Neural crest cell (in vitro differentiated cells): ENCODE results near the gene AOC3. TPM values are rescaled to one million over a fixed set of nuclear protein-coding genes. Genes with fewer than 3 reads are reported as not detected.

Source experiments
- DNase-seq: peaks from one replicate; pipeline ENCODE4 v3.0.0; 2021; ENCODE audit warnings: low read depth, mixed read lengths, low spot score
- H3K27ac Mint-ChIP-seq: one replicate; pipeline ENCODE4 v1.8.0; 2021; ENCODE audit warnings: mild to moderate bottlenecking, mixed read lengths; ENCODE audit not compliant: unreplicated experiment
- H3K27me3 Mint-ChIP-seq: 2 replicates; pipeline ENCODE4 v1.8.0; 2021; ENCODE audit warnings: low read depth, mild to moderate bottlenecking, mixed read lengths
- H3K36me3 Mint-ChIP-seq: 2 replicates; pipeline ENCODE4 v1.8.0; 2021; ENCODE audit warnings: low read depth, mild to moderate bottlenecking, mixed read lengths
- H3K4me1 Mint-ChIP-seq: 2 replicates; pipeline ENCODE4 v1.8.0; 2021; ENCODE audit warnings: mixed read lengths
- H3K4me3 Mint-ChIP-seq: one replicate; pipeline ENCODE4 v1.8.0; 2021; ENCODE audit warnings: mild to moderate bottlenecking, mixed read lengths
- H3K9me3 Mint-ChIP-seq: 2 replicates; pipeline ENCODE4 v1.8.0; 2021; ENCODE audit warnings: mixed read lengths
- total RNA-seq: library from RNA; stranded (reverse); gene quantifications from 2 replicates; pipeline ENCODE4 v1.2.1, GENCODE V29; 2021
- TF ChIP-seq, protein P1 (sequence below): fragments of 200-600 bp; sonication (generic); conservative IDR thresholded peaks from 2 replicates; pipeline ENCODE4 v1.5.0; 2021; ENCODE audit warnings: antibody characterized with exemption, mild to moderate bottlenecking

AOC3 gene
- total RNA-seq, 1 donor from 2014 or later, result 1.1 TPM

- Mint-ChIP-seq H3K27me3 (no peaks in the 10 kb centered on the region), H3K9me3 (no peaks in the 10 kb centered on the region), H3K4me1 (no peaks in the 10 kb centered on the region), H3K36me3 (no peaks in the 10 kb centered on the region), H3K27ac (no peak overlapping the region), H3K4me3 (no peak overlapping the region)
- no peak for DNase-seq
- TF ChIP-seq, protein P1, sequence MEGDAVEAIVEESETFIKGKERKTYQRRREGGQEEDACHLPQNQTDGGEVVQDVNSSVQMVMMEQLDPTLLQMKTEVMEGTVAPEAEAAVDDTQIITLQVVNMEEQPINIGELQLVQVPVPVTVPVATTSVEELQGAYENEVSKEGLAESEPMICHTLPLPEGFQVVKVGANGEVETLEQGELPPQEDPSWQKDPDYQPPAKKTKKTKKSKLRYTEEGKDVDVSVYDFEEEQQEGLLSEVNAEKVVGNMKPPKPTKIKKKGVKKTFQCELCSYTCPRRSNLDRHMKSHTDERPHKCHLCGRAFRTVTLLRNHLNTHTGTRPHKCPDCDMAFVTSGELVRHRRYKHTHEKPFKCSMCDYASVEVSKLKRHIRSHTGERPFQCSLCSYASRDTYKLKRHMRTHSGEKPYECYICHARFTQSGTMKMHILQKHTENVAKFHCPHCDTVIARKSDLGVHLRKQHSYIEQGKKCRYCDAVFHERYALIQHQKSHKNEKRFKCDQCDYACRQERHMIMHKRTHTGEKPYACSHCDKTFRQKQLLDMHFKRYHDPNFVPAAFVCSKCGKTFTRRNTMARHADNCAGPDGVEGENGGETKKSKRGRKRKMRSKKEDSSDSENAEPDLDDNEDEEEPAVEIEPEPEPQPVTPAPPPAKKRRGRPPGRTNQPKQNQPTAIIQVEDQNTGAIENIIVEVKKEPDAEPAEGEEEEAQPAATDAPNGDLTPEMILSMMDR, result no peak
Observed at GRCh38 chr17:42845556-42845917, 5.5 kb upstream of the AOC3 start.

- DNase-seq, result no peak
- H3K27me3 Mint-ChIP-seq, result no peaks in the 10 kb centered on the region
- no peak overlapping the region for H3K4me3 Mint-ChIP-seq
- no peaks in the 10 kb centered on the region for H3K9me3 Mint-ChIP-seq
- TF ChIP-seq, protein P1, result no peak
- H3K36me3 Mint-ChIP-seq, result no peaks in the 10 kb centered on the region
- H3K4me1 Mint-ChIP-seq, result no peaks in the 10 kb centered on the region
- H3K27ac Mint-ChIP-seq, result peak overlapping the region; percentile 19
Observed at GRCh38 chr17:42845918-42846593, 4.9 kb upstream of the AOC3 start.

DNA sequence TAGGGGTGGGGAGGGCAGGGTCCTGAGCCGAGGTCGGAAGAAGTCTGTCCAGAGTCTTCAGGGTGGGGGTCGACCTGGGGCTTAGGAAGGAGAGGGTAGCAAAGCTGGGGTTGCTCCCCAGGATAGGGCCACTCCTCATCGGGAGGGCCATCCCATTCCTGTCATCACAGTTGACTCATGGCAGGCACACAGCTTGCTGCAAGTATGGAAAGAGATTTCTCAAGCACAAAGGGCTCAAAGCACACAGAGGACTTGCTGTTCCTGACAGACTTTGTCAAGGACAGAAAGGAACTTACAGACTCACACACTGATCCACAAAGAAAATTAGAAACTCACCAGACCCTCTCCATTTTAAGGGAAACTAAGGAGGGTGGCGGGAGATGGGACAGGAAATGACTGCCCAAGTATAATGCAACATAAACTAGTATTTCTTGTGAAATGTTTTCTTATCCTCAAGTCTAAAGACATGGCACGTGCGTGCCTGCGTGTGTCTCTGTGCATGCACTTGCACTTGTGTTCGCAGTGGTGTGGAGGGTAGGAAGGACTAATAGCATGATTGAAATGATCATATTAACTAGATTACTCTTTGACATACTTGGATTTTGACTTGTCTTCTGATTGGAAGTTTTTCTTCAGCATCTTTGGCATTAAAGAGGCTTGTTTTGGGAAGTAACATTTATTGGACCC, 4.3 kb upstream of the AOC3 start:
- Mint-ChIP-seq H3K36me3 (no peaks in the 10 kb centered on the region), H3K4me1 (no peaks in the 10 kb centered on the region), H3K27ac (no peak overlapping the region), H3K4me3 (no peak overlapping the region), H3K27me3 (no peaks in the 10 kb centered on the region), H3K9me3 (no peaks in the 10 kb centered on the region)
- TF ChIP-seq, protein P1, result no peak
- DNase-seq, result no peak

- no peak for DNase-seq
- Mint-ChIP-seq H3K36me3 (no peaks in the 10 kb centered on the region), H3K27me3 (no peaks in the 10 kb centered on the region), H3K4me1 (no peaks in the 10 kb centered on the region), H3K4me3 (no peak overlapping the region), H3K9me3 (no peaks in the 10 kb centered on the region), H3K27ac (no peak overlapping the region)
- TF ChIP-seq, protein P1, result no peak
Observed at GRCh38 chr17:42848093-42848492, 2.9 kb upstream of the AOC3 start.

- no peaks in the 10 kb centered on the region for H3K27me3 Mint-ChIP-seq
- no peaks in the 10 kb centered on the region for H3K36me3 Mint-ChIP-seq
- TF ChIP-seq, protein P1, result no peak
- H3K4me1 Mint-ChIP-seq, result no peaks in the 10 kb centered on the region
- H3K27ac Mint-ChIP-seq, result no peak overlapping the region
- H3K9me3 Mint-ChIP-seq, result no peaks in the 10 kb centered on the region
- DNase-seq, result no peak
- H3K4me3 Mint-ChIP-seq, result no peak overlapping the region
Observed at GRCh38 chr17:42849031-42849430, 2.0 kb upstream of the AOC3 start.
